ENCODE data around the gene PRDX2.

The PRDX2 gene

GRCh38 chr19:12782174-12782423 lies 19.5 kb downstream of the PRDX2 start:
- DNase-seq (ENCODE audit: low spot score) (no peak), FAIRE-seq (no peak)

GRCh38 chr19:12779162-12779993 lies 22.2 kb downstream of the PRDX2 start:
- no peak for DNase-seq (ENCODE audit: low spot score)
- no peak for FAIRE-seq

GRCh38 chr19:12778905-12779161 lies 22.8 kb downstream of the PRDX2 start:
- no peak for DNase-seq (ENCODE audit: low spot score)
- no peak for FAIRE-seq

- no peak for DNase-seq (ENCODE audit: low spot score)
- no peak for FAIRE-seq
Observed at GRCh38 chr19:12778017-12778904, 23.3 kb downstream of the PRDX2 start.

GRCh38 chr19:12777217-12778016 lies 24.2 kb downstream of the PRDX2 start:
- DNase-seq (ENCODE audit: low spot score) (peak; percentile 73), FAIRE-seq (no peak)

GRCh38 chr19:12774588-12775555 lies 26.7 kb downstream of the PRDX2 start, which contains the start of gene HOOK2:
TSS of gene HOOK2 (minus strand) at chr19:12775552. CDS start at chr19:12775449, 103 bp downstream.
- no peak for DNase-seq (ENCODE audit: low spot score)
- no peak for FAIRE-seq

GRCh38 chr19:12773571-12773970 lies 28.0 kb downstream of the PRDX2 start:
- FAIRE-seq, result no peak

GRCh38 chr19:12772323-12772722 lies 29.3 kb downstream of the PRDX2 start:
- DNase-seq (ENCODE audit: low spot score), result no peak
- no peak for FAIRE-seq

More at GRCh38 chr19:12773571-12773970, 28.0 kb downstream of the PRDX2 start:
- DNase-seq (ENCODE audit: low spot score), result no peak

- no peak for DNase-seq (ENCODE audit: low spot score)
- no peak for FAIRE-seq
Observed at GRCh38 chr19:12770922-12771321, 30.7 kb downstream of the PRDX2 start.

- no peak for FAIRE-seq
Observed at GRCh38 chr19:12769689-12770088, 31.9 kb downstream of the PRDX2 start.

GRCh38 chr19:12767666-12768065 lies 33.9 kb downstream of the PRDX2 start:
- DNase-seq (ENCODE audit: low spot score), result no peak
- FAIRE-seq, result no peak

More at GRCh38 chr19:12769689-12770088, 31.9 kb downstream of the PRDX2 start:
- DNase-seq (ENCODE audit: low spot score), result no peak

- FAIRE-seq, result no peak
- no peak for DNase-seq (ENCODE audit: low spot score)
Observed at GRCh38 chr19:12767150-12767549, 34.5 kb downstream of the PRDX2 start.

- no peak for FAIRE-seq
- peak; percentile 73 for DNase-seq (ENCODE audit: low spot score)
Observed at GRCh38 chr19:12766051-12766521, 35.5 kb downstream of the PRDX2 start.

GRCh38 chr19:12764698-12765097 lies 36.9 kb downstream of the PRDX2 start:
- DNase-seq (ENCODE audit: low spot score), result no peak
- no peak for FAIRE-seq

- FAIRE-seq (no peak), DNase-seq (ENCODE audit: low spot score) (no peak)
Observed at GRCh38 chr19:12763100-12763499, 38.5 kb downstream of the PRDX2 start.

GRCh38 chr19:12759686-12760085 lies 41.9 kb downstream of the PRDX2 start:
- FAIRE-seq (no peak), DNase-seq (ENCODE audit: low spot score) (no peak)

GRCh38 chr19:12757544-12758274 lies 43.9 kb downstream of the PRDX2 start:
- DNase-seq (ENCODE audit: low spot score), result peak; percentile 58
- FAIRE-seq, result no peak

GRCh38 chr19:12756150-12756883 lies 45.3 kb downstream of the PRDX2 start:
- DNase-seq (ENCODE audit: low spot score), result no peak
- no peak for FAIRE-seq
